ENCODE measurements around the gene KLF4.

- no peak for TF ChIP-seq CTCF (IDR thresholded peaks at IDR 0.05)
- no peak for TF ChIP-seq ZFX (IDR thresholded peaks at IDR 0.05; ENCODE audit: borderline replicate concordance)
Observed at GRCh38 chr9:107443786-107444185, 45.8 kb downstream of the KLF4 start.

All from 22Rv1 (cell line).